HG02973 (cell line): ENCODE results near the gene RPS16.

Experiments used
- ATAC-seq: cut with Tn5 transposase; IDR thresholded peaks from one replicate; pipeline ENCODE4 v1.9.1; 2021; ENCODE audit warnings: moderate library complexity; ENCODE audit not compliant: unreplicated experiment

Gene RPS16

DNA sequence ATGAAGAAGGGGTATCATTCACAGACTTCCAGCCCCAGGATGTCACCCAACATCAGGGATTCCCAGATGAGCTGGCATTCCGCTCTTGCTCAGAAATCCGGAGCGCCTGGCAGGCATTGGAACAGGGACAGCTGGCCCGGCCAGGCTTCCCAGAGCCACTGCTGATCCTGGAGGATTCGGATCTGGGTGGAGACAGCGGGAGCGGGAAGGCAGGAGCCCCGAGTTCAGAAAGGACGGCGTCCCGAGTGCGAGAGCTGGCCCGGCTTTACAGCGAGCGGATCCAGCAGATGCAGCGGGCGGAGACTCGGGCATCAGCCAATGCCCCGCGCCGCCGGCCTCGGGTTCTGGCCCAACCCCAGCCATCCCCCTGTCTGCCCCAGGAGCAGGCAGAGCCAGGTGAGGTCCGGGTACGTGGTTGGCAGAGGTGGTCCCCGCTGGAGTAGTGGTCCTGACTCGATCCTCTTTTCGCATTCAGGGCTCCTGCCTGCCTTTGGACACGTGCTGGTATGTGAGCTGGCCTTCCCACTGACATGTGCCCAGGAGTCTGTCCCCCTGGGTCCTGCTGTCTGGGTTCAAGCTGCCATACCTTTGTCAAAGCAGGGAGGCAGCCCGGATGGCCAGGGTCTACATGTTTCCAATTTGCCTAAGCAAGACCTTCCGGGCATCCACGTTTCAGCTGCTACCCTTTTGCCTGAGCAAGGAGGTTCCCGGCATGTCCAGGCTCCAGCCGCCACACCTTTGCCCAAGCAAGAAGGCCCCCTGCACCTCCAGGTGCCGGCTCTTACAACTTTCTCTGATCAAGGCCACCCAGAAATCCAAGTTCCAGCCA, 12.3 kb downstream of the RPS16 start:
- ATAC-seq, result no peak

DNA sequence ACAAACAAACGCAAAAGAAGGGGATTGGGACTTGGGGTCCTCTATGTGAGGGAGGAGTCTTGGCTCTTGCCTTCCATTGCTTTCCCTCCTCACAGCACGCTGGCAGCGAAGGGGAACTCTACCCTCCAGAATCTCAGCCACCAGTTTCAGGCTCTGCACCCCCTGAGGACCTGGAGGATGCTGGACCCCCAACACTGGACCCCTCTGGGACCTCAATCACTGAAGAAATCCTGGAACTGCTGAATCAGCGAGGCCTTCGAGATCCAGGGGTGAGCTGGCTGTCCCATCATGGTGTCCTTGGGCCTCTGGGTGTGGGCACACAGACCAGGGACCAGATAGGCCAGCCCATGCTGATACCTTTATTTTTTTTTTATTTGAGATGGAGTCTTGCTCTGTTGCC, 13.7 kb downstream of the RPS16 start:
- ATAC-seq, result no peak

DNA sequence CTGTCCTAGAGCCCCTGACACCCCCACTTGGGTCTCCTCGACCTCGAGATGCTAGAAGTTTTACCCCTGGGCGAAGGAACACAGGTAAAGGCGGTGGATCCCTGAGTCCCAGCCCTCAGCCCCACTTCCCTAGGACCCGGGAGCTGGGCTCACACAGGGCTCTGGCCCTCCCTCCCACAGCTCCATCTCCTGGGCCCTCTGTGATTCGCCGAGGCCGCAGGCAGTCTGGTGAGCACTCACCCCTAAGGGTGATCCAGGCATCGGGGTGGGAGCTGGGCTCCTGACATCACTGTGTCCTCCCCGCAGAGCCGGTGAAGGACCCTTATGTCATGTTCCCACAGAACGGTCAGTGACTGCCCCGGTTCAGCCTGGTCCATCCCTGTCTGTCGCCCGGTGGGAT, 15.0 kb downstream of the RPS16 start:
- no peak for ATAC-seq

DNA sequence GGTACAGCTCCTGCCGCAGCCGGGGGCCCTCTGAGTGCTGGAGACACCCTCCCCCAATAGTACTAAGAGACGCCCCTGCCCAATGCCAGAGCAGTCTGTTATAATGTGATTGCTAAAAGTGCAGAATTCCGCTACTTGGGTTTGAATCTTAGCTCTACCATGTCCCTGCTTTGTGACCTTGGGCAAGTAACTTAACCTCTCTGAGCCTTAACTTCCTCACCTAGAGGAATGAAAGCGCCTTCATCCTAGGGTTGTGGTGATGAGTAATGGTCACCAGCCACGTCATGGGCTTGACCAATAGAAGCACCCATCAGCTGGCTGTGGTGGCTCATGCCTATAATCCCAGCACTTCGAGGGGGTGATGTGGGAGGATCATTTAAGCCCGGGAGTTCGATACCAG, 16.7 kb downstream of the RPS16 start:
- ATAC-seq, result no peak

DNA sequence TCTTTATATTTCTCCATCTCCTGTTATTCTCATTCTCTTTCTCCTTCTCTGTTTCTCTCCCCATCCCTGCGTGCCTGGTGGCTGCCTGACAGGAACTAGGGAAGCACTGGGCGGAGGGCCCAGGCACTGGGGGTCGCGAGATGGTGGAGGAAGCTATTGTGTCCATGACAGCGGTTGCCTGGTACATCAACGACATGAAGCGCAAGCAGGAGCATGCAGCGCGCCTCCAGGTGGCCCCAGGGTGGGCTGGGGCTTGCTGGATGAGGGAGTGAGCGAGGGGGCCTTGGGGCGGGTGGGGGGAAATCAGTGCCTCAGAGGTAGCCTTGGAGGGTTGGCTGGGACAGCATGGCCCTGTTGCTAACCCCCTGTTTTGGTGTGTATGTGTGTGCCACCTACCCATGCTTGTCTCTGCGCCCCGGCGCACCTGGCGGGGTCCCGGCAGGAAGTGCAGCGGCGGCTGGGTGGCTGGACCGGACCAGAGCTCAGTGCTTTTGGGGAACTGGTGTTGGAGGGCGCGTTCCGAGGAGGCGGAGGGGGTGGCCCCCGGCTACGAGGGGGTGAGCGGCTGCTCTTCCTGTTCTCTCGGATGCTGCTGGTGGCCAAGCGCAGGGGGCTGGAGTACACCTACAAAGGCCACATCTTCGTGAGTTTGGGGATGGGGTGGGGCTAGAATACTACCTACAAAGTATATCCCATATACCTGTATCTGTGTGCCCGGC, 18.1 kb downstream of the RPS16 start:
- no peak for ATAC-seq

DNA sequence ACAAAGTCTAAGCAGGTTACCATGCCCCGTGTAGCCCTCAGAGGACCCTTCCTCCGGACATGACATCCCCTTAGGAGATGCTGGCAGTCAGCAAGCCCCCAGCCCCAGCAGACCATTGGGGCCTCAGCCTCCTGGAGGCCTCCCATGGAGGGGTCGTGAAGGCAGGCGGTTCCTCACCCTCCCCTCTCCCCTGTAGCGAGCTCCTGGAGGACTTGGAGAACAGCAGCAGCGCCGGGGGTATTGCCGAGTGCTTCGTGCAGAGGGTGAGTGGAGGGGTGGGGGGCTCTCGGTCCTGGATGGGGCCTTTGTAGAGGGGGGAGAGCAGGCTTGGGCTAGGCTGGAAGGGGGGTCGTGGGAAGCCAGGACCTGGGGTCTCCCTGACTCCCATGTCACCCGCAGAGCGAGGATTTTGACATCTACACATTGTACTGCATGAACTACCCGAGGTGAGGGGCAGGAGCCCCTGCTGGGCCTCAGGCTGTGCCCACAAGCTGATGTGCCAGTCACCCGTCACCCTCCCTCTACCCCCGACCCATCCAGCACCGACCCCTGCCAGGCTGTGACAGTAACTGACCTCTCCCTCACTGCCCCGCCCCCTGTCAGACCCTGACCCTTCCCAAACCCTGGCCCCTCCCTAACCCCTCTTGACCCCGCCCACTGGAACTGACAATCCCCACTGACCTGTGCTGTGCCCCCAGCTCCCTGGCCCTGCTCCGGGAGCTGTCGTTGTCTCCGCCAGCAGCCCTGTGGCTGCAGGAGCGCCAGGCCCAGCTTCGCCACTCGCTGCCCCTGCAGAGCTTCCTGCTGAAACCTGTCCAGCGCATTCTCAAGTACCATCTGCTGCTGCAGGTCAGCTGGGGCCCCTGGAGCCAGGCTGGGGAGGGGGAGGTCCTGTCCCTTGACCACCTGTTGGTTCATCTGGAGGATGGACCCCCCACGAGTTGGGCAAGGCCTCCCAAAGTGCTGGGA, 19.3 kb downstream of the RPS16 start:
- no peak for ATAC-seq

DNA sequence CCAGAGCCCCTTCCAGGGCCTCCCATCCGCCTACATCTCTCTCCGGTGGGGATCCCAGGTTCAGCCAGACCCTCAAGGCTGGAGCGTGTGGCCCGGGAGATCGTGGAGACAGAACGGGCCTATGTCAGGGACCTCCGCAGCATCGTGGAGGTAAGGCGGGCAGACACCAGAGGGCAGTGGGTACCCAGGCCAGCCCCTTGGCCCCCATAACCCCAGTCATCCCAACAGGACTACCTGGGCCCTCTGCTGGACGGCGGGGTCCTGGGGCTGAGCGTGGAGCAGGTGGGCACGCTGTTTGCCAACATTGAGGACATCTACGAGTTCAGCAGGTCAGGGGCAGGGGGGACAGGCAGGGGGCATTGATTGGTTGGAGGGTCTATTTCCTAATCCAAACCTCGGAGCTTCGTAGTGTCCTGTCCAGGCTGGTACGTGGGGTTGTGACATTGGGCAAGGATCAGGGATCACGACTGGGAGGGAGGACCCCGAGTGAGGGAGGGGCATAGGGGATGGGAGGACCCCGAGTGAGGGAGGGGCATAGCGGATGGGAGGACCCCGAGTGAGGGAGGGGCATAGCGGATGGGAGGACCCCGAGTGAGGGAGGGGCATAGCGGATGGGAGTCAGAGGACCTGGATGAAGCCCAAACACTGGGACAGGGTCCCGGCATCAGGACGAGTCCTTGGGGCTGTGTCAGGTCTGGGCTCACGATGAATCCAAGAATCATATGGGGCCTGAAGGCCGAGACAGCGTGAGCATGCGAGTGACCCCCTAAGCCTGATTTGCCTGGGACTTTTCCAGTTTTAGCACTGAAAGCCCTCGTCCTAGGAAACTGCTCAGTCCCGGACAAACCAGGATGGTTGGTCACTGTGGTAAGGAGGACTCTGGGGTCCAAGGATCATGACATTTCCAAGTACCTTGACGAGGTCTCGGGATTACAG, 20.4 kb downstream of the RPS16 start:
- ATAC-seq, result no peak

DNA sequence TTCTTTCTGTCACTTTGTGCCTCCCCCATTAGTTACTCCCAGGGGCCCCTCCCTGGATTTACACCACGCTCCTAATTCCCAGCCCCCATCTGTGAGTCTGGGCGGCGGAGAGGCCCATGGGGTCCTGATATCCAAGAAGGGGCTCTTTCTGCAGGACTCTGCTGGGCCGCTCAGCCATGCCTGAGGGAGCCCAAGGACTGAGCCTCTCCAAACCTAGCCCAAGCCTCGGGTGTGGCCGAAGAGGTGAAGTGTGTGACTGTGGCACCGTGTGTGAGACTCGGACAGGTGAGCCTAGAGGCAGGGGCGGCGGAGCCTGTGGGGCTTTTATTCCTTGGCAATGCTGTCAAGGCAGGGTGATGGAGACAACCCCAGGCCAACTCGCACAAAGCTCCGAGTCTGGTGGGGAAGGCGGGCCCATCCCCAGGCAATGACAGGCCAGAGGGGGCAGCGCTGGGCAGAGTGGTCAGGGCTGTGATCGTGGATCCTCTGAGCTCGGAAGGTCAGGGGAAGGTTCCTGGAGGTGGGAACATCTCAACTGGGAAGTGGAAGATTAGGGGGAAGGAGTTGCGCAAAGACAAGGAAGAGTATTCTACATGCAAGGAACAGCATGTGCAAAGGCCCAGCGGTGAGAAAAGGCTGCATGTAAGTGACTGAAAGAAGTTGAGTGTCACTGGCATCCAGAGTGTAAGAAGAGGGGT, 21.7 kb downstream of the RPS16 start:
- ATAC-seq, result no peak

DNA sequence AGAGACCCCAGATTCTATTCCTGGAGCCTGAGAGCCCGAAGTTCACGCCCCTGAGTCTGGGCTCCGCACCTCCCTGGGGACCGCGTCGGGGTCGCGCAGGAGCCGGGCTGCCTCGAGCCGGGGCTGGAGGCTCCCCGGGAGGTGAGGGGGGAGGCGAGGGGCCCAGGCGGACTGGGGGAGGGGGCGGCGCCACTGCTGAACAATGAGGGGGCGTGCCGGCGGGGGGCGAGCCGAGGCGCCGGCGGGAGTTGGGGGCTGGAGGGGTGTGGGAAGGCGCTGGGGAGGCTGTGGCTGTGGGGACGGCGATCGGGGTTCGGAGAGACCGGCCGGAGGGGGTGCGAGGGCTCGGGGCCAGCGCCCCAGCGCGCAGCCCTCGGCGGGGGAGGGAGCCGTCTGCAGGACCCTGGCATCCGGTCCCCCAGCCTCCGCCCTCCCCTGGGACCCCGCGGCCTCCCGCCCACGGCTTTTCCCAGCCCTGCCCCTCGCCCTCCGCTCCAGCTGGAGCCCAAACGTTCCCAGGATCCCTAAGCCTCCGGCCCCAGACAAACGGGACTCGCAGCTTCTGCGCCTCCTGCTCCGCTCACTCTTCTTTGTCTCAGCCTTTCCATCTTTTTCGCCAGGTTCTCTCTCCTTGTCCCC, 22.4 kb downstream of the RPS16 start:
- no peak for ATAC-seq

DNA sequence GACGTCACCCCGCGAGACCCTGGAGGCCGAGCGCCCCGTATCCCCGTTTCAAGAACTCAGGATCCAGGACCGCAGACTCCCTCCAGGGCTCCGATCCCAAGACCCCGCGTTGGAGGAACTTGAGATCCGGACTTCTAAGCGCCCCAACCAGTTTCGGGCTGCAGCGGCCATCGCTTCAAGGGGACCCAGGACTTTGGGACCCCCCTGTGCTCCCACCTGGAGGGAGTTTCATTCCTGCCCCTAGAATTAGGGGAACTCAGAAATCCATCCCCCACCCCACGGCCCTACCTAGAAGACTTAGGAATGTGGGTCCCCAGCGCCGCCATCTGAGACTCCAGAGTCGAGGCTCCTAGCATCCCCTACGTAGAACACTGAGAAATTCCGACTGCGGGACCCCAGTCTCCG, 22.9 kb downstream of the RPS16 start:
- ATAC-seq, result no peak

DNA sequence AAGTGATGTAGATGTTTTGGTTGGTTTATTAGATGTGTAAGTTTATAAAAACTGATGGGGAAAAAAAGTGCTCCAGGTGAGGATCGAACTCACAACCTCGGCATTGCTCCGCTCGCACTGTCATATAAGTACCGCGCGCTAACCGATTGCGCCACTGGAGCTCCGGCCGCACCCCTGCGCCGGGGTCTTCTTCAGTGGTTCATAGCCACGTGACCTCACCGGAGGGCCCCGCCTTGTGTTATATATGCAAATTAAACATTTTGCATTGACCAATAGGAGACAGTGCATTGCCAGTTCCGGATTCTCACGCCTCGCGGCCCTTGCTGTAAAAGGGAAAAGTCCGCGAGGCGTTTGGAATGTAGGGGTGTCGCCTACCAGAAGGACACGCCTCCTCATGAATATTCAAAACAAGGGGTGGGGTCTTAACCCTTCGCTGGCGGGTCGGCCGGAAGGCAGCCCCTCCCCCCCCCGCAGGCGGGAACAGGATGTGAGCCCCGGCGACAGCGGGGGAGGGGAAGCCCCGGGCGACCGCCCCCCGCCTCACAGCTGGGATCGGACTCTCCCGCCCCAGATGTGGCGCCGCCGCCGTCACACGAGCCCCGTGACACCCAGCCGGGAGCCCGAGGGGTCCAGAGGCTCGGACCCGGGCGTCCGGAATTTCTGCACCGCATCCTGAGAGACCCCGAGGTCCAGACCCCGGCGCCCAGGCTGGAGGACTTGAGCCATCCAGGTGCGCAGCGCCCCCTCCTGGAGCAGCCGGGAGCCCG, 23.5 kb downstream of the RPS16 start, which contains the start of gene PLEKHG2:
PLEKHG2 (plus strand) TSS at position 570 of the 767 bp plus-strand sequence. CDS start 1,418 bp downstream, outside the sequence.
- ATAC-seq, result peak; percentile 43

DNA sequence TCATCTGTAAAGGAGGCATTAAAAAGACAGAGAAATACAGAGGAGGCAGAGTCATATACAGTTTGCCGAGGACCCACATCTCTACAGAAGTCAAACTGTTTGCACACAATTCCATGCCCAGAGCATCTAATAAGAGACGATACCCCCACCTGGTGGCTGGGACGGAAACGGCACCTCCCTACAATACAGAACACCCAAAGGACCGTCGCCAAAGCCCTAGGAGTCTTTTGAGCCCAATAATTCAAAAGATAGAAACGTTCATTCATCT, 24.0 kb downstream of the RPS16 start:
- peak; percentile 21 for ATAC-seq

DNA sequence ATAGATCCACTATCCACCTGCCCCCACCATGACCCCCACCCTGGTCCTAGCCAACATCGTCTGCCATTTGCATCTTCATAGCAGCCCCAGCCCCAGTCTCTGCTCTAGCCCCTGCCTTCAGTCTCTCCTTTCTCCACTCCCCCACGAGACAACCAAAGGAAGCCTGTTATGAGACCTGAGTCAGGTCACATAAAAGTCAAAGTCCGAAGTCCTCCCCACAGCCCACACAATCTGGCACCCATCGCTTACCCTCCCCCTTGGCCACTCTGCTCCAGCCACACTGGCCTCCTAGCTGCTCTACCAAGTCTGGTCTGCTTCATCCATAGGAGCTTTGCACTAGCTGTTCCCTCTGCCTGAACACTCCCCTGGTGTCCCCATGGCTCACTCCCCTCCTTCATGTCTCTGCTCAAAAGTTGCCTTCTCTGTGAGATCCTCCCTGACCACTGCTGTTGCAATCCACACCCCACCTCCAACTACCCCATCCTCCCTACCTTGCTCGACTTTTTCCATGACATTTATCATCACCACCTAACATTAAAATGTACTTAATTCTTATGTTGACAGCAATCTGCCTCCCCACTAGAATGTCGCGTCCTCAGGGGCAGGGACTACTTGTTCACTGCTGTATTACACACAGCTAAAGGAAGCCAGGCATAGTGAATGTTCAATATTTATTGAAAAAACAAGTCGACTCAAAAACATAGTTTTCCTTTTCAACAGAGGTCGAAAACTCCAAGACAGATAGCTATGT, 24.5 kb downstream of the RPS16 start:
- ATAC-seq, result no peak

DNA sequence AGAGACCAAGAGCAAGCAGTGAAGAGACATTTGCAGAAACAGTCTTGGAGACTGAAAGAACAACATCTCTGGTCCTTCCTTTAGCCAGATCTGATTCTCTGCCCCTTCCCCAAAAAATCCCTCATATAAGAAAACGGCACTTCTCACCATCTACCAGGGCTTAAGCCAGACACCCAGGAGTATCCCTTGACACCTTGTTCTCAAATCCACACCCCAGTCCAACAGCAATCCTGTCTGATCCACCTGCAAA, 25.0 kb downstream of the RPS16 start:
- no peak for ATAC-seq

DNA sequence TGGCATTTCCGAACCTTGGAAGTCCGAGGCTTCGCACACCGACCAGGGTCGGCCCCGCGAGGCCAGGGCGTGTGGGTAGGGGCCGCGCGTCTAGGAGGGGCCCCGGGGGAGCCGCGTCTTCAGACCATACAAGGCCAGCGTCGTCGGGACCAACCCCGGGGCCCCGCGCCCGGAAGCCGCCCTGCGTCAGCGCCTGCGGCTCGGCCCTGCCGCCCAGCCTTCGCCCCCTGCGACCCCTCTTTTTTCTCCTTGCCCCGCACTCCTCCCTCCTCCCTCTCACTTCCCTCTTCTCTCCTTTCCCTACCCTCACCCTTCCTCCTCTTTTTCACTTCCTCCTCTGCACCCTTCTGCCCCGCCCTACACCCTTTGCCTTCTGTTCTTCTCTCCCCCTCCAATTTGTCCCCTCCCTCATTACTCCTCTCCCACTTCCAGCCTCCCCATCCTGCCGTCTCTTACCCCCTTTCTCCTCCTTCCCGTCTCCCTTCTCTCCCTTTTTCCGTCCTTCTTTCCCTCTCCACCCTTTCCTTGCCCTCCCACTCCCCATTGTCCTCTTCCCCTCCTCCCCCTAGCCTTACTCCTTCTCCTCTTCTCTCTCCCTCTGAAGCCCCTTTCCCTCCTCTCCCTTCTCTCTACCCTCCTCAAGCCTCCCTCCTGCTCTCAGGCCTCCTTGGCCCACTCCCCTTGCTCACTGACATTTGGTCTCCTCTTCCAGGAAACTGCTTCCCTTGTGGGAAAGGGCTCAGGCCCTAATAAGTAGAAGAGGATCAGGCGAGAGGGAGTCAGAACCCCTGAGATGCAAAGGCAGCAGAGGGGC, 25.5 kb downstream of the RPS16 start:
- ATAC-seq, result no peak

DNA sequence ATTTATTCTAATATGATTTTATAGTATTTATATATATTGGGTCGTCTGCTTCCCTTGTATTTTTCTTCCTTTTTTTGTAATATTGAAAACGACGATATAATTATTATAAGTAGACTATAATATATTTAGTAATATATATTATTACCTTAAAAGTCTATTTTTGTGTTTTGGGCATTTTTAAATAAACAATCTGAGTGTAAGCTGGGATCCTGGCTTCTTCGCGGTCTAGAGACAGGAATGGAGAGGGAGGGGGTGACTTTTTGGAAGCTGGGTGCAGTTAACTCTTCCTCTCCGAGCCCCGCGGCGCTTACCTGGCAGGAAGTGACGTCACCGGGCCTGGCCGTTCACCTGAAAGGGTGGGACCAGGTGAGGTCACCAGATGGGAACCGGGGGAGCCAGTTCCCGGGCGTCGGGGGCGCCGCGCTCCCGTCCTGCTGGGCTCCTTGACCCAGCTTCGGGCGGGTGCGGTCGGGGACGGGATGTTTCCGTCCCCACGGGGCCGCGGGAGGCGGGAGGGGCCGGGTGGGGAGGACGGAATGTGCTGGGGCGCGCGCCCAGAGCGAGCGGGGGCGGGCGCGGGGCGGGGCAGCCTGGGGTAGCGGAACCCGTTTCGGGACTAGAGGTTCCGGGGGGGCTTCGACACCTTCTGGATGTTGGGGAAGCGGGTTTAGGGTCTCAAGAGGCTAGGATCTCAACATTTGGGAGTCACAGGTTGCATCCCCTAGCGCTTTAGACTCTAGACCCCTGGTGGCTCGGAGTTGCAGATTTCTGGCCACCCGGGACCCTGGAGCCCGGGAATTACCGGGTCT, 26.3 kb downstream of the RPS16 start:
- ATAC-seq, result no peak
